BJ (cell line): ENCODE data around the gene CHD1. TPM values are rescaled to one million over a fixed set of nuclear protein-coding genes. Genes with fewer than 3 reads are reported as not detected.

ENCODE experiments used
- CTCF ChIA-PET: fragments of 350-600 bp; formaldehyde crosslinking; extraction: SDS; loops from one replicate; lab custom pipeline; 2021; ENCODE audit warnings: antibody characterized with exemption, inconsistent platforms; lab: Yijun Ruan, JAX
- POLR2A ChIA-PET: fragments of 300-600 bp; sonication (Branson Sonifier 250); formaldehyde crosslinking; extraction: SDS; loops from one replicate; lab custom pipeline; 2021; ENCODE audit warnings: antibody characterized with exemption; lab: Charles Lee
- DNase-seq: peaks from one replicate; pipeline ENCODE4 v3.0.0-alpha.2; 2011; ENCODE audit warnings: low read depth
- H3K27me3 ChIP-seq: 2 replicates; pipeline ENCODE4 v1.6.0; 2011; ENCODE audit warnings: low read length; ENCODE audit not compliant: control insufficient read depth, insufficient read depth
- H3K36me3 ChIP-seq: 2 replicates; pipeline ENCODE4 v1.5.1; 2011; ENCODE audit warnings: low read length; ENCODE audit not compliant: control insufficient read depth, insufficient read depth
- H3K4me3 ChIP-seq: 2 replicates; pipeline ENCODE4 v1.5.1; 2011; ENCODE audit warnings: low read depth, mild to moderate bottlenecking, control low read depth, low read length
- CTCF ChIP-seq: IDR thresholded peaks from 2 replicates; pipeline ENCODE4 v1.5.1; 2011; ENCODE audit warnings: low read depth, mild to moderate bottlenecking, control low read depth, inconsistent platforms, low read length, moderate library complexity; ENCODE audit not compliant: insufficient read depth
- polyA plus RNA-seq: library from polyadenylated mRNA; depleted of rRNA; stranded (reverse); fragments of >200 nt; gene quantifications from 2 replicates; pipeline ENCODE4 v1.2.3, GENCODE V29; 2011

The CHD1 gene
- polyA plus RNA-seq, 1 experiment: 6.5 TPM

GRCh38 chr5:98899456-98899855, 29.4 kb downstream of the CHD1 start:
- DNase-seq: no peak
- ChIA-PET CTCF (interaction anchor here (1.1 to 1.2 kb wide), 2 partner anchors 133 to 161 kb away, joined by 4 read pairs; no protein-coding TSS in a partner anchor), POLR2A (no interaction called here)
- Histone ChIP-seq H3K27me3 (no peaks in the 10 kb centered on the region), H3K36me3 (peaks cover 4% of the 10 kb centered on the region), H3K4me3 (no peak overlapping the region)
- TF ChIP-seq CTCF: no peak

- CTCF ChIA-PET: no interaction called here
- Histone ChIP-seq H3K36me3 (peaks cover 4% of the 10 kb centered on the region), H3K4me3 (no peak overlapping the region), H3K27me3 (no peaks in the 10 kb centered on the region)
- TF ChIP-seq CTCF: no peak
- POLR2A ChIA-PET: no interaction called here
- no peak for DNase-seq
These were observed 30.1 kb downstream of the CHD1 start for GRCh38 chr5:98898743-98899142.

- no peak overlapping the region for H3K4me3 ChIP-seq
- TF ChIP-seq CTCF: no peak
- H3K36me3 ChIP-seq: peaks cover 8% of the 10 kb centered on the region; the same call in 1 of the 2 replicates
- DNase-seq: no peak
- POLR2A ChIA-PET: no interaction called here
- no peaks in the 10 kb centered on the region for H3K27me3 ChIP-seq
- CTCF ChIA-PET: no interaction called here
These were observed 37.2 kb downstream of the CHD1 start for GRCh38 chr5:98891591-98891990.

GRCh38 chr5:98880598-98880997, 48.2 kb downstream of the CHD1 start:
- ChIA-PET CTCF (no interaction called here), POLR2A (no interaction called here)
- H3K27me3 ChIP-seq: no peaks in the 10 kb centered on the region
- H3K36me3 ChIP-seq: peaks cover 4% of the 10 kb centered on the region
- no peak for TF ChIP-seq CTCF
- H3K4me3 ChIP-seq: no peak overlapping the region
- no peak for DNase-seq

- POLR2A ChIA-PET: no interaction called here
- DNase-seq: no peak
- TF ChIP-seq CTCF: no peak
- H3K36me3 ChIP-seq: peaks cover 4% of the 10 kb centered on the region
- no peak overlapping the region for H3K4me3 ChIP-seq
- no peaks in the 10 kb centered on the region for H3K27me3 ChIP-seq
- CTCF ChIA-PET: no interaction called here
These were observed 48.7 kb downstream of the CHD1 start for GRCh38 chr5:98880151-98880550.
